NCI-H524 (cell line): ENCODE data around the gene CYTH3.

ENCODE experiments used
- DNase-seq, 2 experiments: peaks; one replicate each; lab custom pipeline; 2025; lab: John Stamatoyannopoulos, UW

CYTH3 gene

DNA sequence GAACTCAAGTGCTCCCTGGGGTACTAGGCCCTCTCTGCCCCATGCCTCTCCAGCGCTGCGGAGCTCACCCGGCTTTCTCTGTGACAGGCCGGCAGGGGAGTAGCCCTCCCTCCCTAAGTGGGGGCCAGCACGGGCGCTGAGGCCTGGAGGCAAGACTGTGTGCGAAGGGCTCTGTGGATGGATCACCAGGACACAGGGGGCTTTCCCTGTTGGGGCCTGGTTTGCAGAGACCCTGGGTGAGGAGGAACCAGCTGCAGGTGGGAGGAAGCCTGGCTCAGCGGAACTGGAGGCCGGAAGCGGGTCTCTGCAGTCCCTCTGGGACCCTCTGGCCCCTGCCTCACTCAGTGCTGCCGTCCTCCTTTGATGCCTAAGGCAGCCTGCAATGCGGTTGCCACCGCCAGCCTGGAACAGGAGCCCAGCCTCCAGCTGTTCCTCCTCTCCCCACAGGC is 106.0 kb downstream of the CYTH3 start:
- no peak for DNase-seq

DNA sequence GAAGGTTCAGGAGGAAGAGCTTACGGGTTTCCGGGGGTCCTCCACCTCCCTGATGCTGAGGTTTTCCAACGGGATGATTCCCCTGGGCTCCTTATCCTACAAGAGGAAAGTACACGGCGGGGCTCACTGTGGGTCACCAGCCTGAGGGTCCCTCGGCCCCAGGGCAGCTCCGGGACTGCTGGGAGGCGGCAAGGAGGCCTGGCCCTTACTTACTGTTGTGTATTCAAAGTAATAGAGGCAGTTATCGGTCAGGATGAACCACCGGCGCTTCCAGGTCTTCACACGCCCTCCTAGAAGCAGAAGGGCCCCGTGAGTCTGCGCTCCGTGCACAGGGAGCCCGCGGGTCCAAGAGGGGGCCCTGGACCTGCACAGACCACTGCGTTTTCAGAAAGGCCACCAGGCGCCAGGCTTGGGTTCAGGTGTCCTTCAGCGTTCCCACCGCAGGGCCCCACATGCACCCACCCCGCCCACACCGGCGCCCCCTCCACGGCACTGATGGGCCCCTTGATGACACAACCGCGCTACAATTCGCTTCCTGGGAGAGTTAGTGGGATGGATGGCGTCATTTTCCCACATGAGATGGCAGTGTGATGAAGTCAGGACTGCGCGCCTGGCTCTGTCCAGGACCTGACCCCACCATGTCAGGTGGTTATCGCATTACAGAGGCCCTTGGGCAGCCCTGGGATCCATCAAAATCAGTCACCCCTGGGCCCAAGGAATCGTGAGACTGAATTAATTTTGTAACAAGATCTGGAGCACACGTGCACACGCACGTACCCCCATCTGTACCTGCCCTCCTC is 106.7 kb downstream of the CYTH3 start:
- DNase-seq = no peak

DNA sequence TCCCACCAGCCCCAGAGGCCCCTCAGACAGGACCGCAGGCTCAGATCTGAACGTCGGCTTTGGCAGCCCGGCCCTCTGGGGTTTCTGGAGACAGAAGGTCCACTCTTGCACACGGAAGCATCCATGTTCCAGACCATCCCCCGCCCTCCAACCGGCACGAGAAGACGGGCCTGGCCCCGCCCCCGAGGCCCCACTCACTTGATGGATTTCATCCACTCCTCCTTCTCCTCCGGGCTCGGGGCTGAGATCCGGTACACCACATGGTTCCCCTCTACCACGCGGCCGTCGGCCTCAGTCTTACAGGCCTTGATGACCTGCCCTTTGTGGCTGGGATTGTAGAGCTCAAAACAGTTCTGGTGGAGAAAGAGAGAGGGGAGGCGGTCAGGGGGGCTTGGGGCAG is 107.3 kb downstream of the CYTH3 start:
- DNase-seq = no peak

DNA sequence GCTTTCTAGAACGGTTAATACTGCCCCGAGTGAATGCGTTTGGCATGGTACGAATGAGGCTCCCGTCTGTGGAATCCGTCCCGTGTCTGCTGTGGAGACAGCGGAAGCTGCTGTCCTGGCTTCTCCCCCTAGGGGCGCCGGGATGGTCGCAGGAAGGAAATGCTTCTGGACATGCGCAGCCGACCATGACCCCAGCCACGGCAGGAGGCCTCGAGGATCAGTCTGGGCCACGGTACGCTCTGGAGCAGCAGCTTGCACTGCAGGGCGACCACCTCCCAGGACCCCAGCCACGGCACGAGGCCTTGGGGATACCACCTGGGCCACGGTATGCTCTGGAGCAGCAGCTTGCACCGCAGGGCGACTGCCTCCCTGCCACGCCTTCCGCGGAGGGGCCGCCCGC is 107.9 kb downstream of the CYTH3 start:
- no peak for DNase-seq

DNA sequence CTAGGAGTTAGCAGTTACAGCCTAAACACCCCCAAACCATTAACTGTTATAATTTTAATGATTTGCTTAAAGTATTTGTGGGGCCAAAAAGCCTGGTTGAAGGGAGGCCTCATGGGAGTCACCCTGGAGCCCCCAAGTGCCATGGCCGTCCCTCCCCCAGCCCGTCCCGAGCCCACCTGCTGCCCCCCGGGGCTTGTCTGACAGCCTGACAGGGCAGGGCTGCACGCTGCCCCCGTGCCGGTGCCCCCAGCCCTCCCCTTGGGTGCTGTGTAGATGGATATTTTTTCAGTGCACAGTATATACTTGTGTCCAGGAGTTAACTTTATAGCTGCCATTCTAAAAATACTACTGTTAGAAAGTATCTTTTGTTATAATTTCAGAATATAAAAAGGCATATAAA is 108.4 kb downstream of the CYTH3 start:
- no peak for DNase-seq

DNA sequence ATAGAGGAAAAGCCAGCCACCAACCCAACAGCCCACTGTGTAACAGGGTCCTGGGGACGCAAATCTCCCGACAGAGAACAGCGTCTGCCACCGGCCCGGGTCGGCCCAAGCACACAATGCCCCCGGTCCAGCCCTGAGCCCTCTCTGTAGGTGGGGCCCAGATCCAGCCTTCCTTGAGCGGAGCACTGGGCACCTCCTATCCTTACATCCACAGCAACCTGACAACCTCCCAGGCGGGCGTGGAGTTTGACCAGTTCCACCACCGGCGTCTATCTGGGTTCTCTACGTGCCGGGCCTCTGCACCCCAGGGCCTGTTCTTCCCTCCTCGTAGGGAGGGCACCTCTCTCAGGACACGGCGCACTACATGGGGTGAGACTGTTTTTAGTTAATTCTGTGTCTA is 109.0 kb downstream of the CYTH3 start:
- no peak for DNase-seq

DNA sequence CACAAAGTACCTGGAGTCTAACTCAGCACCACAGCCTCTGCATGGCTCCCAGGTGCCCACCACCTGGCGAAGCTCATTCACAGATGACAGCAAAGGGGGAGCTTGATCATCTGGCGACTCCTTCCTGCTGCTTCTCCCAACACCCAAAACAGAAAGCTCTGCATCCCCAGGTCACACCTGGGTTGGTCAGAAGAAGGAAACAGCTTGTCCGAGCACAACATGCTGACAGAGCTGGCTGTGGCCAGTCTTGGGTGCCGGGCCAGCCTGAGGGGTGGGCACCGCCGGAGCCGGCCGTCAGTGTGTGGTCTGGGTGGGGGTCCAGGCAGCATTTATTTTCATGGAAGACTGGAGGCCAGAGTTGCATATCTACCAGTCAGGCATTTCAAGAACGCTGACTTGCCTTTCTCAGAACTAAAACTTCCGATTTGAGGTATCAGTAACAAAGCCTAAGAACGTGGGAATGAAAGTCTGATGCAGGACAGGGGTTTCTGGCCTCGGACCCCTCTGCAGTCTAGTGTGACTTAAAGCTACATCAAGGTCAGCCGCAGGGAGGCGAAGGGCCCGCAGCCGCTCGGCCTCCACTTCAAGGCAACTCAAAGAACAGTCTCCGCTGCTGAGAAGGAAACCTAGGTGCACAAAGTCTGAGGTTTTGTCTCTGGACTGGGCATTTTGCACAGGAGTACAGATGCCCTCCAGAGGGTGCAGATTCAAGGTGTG is 109.6 kb downstream of the CYTH3 start:
- DNase-seq = no peak

DNA sequence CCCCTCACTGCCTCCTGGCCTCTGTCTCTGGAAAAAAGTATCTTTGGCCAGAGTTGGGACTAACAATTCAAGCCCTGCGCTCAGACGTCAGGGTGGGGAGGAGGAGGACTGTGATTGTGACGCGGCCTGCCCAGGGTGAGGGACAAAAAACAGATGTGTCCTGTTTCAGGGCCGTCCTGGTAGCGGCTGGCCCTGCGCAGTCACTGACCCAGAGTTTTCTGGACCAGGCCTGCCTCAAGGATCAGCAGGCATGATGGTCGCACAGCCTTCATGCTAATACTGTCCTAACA is 110.1 kb downstream of the CYTH3 start:
- no peak for DNase-seq

DNA sequence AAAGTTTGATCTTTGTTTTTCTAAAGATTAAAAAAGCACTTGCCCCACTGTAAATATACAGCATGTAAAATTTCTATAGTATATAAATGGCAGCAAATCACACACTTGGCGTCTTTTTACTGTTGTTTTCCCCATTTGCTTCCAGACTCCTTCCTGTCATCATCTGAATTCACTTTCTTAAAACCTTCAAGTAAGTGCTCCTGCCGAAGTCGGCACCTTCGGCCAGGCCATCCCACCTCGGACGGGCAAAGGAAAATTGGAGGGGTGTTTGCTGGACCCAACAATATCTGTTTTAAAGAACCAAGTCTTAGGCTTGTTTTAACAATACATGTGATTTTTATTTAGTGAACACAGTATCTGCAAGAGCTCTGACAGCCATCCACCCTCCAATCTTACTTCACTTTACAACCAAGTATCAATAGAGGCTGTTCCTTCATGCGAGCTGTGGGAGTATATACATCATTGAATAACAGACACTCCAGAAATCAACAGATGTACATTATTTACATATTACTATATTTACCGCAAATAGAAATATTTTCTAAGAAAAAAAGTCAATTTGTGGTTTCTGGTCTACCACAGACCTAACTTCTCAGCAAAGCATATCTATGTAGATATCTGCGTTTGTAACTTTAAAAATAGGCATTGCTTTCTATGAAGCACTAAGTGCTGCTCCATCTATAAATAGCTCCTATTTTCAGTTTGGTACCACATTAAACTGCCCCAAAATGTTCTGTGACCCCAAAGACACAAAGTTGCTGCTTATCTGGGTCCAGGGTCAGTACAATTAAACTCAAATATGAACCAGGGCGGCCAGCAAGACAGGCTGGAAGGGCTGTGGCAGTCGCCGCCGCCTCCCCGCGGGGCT is 110.7 kb downstream of the CYTH3 start:
- no peak for DNase-seq

DNA sequence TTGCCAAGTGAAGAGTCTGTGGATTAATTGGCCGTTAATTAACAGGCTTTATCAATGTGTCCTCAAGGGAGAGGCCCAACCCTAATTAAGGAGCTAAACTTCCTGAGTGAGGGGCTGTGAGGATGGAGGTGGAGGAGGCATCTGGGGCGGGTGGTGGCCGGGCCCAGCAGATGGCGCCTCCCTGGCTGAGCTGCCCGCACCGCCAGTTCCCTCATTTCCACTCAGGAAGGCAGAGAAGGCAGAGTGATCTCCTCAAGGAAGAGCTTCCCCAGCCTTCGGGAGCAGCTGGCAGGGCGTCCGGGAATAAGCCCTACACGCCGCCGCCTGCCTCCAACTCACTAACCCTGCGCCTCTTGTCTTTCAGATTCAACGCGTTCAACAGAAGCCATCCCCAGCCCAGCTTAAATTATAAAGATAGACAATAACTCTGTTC is 112.2 kb downstream of the CYTH3 start:
- DNase-seq = peak; percentile 37 to 83

DNA sequence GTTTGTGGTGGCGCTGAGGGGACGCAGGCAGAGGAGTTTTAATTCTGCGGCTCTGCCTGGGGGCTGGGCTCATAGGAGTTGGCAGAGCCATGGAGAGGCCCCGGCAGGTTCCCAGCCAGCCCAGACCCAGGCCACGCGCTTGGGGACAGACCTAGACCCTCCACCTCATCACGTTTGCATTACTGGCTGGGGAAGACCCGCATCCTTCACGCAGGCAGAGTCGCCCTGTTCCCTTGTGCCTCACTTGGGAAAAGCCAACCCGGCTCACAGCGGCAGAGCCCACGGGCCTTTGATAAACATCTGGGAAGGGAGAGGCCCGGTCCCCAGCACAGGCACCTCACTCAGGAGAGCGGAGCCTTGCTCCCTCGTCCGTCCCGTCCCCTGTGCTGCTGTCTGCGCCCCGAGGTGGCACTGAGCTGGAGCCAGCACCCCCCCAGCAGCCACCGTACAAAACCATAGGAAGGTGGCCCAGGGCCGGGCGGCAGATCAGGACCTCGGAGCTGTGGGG is 112.8 kb downstream of the CYTH3 start:
- DNase-seq = no peak

DNA sequence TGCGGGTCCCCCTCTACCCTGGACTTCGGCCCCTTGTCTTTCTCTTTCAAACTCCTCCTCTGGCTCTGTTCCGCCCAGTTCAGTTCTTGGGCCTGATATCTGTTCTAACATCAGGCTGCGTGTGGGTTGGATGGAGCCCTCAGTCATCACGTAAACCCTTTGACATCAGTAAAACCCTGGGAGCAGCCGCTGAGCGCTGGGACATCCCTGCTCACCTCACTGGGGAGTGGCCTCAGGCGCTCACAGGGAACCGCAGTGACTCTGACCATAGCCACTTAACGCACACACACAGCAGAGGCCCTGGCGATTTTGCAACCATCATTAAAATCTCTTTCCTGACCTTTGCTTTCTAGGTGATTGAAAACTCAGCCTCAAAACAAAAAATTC is 113.3 kb downstream of the CYTH3 start:
- DNase-seq = no peak

DNA sequence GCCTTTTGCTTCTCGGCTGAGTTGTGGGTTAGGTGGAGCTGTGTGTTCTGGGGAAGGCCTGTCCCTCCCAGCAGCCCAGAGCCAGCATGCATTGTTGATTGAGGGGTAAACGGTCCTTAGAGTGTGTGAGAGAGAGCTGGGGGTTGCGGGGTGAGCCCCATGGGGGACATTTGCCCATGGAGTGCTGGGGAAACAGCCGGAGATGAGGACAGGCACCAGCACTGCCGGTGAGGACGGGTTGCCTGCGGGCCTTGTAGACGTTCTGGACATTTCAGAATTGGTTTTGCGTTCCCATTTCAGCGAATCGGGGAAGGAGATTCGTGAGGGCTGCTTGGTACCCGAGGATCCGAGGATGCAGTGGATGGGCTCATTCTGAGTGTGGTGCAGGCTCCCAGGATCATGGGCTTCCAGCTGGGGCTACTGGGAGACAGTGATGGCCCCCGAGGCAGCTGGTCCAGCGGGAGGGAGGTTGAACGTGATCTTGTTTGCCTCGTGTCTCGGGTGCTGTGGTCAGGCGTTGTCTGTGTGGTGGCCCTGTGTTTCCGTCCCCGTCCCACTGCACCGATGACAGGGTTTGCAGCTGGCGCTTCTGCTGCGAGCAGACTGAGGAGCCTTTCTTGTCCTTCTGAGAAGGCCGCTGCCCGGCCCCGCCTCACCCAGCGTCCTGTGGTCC is 113.9 kb downstream of the CYTH3 start:
- no peak for DNase-seq

DNA sequence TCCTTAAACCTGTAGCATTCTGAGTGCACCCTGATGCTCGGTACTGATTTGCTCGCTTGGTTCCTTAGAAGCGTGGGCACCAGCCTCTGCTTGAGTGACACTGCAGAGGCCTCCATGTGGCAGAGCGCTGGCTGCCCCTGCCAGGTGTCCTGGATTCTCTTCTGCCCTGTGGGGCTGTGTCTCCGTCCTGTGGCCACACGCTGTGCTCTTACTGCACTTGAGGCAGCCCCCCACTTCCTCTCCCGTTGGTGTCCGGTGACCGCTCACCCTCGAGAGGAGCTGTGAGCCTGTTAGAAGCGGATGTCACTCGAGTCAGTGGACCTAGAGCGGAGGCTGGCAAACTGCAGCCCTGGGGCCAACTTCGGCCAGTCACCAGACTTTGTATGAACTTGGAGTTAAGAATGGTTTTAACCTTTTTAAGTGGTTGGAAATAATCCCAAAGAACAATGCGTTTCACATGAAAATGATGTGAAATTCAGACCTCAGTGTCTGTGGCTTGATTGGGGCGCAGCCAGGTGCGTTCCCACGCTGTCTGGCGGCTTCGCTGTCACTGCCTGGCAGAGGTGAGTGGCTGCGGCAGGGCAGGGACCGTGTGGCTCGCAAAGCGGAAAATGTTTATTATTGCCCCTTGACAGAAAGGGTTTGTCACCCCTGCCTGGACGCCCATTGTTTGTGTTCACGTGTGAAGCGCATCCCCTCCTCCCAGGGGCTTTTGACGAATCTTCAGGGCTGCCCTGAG is 114.6 kb downstream of the CYTH3 start:
- no peak for DNase-seq

DNA sequence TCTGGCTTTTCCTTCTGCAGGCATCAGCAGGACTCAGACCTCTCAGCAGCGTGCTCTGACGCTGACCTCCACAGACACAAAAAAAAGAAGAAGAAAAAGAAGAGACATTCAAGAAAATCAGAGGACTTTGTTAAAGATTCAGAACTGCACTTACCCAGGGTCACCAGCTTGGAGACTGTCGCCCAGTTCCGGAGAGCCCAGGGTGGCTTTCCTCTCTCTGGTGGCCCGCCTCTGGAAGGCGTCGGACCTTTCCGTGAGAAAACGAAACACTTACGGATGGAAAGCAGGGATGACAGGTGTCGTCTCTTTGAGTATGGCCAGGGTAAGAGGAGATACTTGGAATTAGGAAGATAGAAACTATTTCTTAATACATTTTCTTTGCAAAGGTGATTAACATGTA is 115.7 kb downstream of the CYTH3 start:
- no peak for DNase-seq

DNA sequence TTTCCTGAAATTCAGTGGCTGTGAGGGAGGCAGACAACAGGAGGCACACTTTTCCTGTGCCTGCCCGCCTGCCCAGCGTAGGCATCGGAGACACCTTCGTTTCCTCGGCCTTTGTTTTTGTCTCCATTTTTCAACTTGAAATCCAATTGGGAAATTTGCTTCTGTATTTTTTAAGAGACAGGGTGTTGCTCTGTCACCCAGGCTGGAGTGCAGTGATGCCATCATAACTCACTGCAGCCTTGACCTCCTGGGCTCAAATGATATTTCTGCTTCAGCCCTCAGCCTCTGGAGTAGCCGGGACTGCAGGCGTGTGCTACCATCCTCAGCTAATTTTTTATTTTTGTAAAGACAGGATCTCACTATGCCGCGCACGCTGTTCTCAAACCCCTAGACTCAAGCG is 116.8 kb downstream of the CYTH3 start:
- no peak for DNase-seq

DNA sequence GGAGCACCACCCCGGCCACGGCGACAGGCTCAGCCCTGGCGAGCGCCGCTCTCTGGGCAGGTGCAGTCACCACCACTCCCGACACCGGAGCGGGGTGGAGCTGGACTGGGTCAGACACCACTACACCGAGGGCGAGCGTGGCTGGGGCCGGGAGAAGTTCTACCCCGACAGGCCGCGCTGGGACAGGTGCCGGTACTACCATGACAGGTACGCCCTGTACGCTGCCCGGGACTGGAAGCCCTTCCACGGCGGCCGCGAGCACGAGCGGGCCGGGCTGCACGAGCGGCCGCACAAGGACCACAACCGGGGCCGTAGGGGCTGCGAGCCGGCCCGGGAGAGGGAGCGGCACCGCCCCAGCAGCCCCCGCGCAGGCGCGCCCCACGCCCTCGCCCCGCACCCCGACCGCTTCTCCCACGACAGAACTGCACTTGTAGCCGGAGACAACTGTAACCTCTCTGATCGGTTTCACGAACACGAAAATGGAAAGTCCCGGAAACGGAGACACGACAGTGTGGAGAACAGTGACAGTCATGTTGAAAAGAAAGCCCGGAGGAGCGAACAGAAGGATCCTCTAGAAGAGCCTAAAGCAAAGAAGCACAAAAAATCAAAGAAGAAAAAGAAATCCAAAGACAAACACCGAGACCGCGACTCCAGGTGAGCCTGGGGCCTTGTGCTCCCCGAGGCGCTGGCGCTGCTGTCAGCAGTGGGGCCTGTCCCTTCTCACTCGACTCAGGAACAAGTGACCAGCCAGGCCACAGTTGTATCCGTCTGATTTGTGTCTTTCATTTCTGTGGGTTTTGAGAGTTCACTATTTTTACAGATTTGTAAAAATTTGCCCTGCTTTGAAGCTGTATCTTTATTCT is 117.7 kb downstream of the CYTH3 start:
- DNase-seq = no peak

DNA sequence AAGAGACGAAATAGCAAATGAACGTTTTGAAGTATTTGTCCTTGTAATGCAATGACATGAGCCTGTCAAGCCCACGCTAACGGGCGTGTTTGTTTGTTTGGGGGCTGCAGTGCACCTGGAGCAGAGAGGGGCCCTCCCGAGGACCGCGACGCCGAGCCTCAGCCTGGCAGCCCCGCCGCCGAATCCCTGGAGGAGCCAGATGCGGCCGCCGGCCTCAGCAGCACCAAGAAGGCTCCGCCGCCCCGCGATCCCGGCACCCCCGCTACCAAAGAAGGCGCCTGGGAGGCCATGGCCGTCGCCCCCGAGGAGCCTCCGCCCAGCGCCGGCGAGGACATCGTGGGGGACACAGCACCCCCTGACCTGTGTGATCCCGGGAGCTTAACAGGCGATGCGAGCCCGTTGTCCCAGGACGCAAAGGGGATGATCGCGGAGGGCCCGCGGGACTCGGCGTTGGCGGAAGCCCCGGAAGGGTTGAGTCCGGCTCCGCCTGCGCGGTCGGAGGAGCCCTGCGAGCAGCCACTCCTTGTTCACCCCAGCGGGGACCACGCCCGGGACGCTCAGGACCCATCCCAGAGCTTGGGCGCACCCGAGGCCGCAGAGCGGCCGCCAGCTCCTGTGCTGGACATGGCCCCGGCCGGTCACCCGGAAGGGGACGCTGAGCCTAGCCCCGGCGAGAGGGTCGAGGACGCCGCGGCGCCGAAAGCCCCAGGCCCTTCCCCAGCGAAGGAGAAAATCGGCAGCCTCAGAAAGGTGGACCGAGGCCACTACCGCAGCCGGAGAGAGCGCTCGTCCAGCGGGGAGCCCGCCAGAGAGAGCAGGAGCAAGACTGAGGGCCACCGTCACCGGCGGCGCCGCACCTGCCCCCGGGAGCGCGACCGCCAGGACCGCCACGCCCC is 118.5 kb downstream of the CYTH3 start:
- no peak for DNase-seq

DNA sequence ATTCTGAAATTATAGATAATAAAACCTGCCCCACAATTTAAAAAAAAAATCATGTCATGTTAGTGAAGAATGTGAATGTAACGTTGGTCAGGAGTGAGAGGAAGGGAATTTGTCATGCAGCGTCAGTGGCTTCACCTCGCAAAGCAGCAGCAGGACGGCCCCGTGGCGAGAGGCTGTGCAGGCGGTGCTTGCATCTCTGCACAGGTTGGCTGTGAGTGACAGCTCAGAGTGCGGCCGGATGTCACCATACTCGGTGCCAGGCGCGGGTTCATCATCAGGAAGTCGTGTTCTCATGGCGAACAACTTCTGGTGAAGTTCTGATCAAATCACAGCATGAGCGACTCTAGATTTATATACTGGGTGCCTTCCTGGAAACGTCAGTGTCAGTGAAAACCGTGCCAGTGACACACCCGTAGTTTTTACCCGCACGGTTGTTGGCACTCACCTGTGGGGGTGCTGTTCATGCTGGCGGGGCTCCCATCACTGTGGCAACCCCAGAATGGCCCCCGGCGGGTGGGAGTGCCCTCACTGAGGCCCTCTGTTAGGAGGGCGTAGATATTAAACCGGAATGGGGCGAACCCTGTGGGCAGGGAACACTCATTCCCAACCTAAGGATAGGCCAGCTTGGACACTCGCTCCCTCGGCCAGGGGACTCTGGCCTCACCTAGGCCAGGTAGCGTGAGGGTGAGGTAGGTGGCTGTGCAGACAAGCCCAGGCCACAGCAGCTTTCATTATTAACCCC is 120.3 kb downstream of the CYTH3 start:
- no peak for DNase-seq
